Embryonic facial prominence (tissue), 1 donor: ENCODE results near the gene ALG1L2.
"Not testable (repeated sequence)": the region's sequence is repeated elsewhere in the genome, so short reads cannot be mapped to it uniquely, and the experiment has no call there.

ENCODE experiments used
- DNase-seq: peaks from one replicate; pipeline ENCODE4 v3.0.0-alpha.2; 2016; ENCODE audit errors: extremely low spot score

Gene ALG1L2

GRCh38 chr3:130093741-130094391, 12.2 kb downstream of the ALG1L2 start:
- no peak for DNase-seq

GRCh38 chr3:130094491-130094941, 12.9 kb downstream of the ALG1L2 start:
- not testable (repeated sequence) for DNase-seq

GRCh38 chr3:130095858-130096257, 14.2 kb downstream of the ALG1L2 start:
- not testable (repeated sequence) for DNase-seq

GRCh38 chr3:130097096-130097495, 15.5 kb downstream of the ALG1L2 start:
- DNase-seq, result not testable (repeated sequence)

GRCh38 chr3:130097690-130098638, 16.3 kb downstream of the ALG1L2 start:
- not testable (repeated sequence) for DNase-seq

DNA sequence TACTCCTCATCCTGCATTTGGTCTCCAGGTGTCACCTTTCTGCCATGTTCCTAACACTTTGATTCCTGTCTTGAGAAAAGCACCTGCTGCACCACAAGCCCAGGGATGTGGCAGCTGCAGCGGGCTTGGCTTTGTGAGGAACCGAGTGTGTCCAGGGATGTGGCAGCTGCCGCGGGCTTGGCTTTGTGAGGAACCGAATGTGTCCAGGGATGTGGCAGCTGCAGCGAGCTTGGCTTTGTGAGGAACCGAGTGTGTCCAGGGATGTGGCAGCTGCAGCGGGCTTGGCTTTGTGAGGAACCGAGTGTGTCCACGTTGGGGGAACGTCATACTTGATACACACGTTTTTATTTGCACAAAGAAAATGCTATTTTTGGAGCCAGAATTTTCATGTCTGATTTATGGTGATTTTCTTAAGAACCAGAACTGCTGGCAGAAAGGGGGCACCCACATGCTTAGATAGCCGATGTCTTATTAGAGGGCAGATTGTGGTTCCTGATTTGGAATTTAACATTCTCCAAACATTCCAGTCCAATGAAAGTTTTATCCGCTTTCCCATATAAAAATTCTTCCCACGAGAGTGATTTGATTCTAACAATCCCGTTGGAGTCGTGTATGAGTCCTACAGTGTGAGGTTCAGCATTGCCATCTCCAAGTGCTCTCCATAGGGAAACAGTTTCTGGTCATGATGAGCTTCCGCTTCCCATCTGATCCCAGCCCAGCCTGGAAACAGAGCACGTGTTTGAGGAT, 17.2 kb downstream of the ALG1L2 start:
- not testable (repeated sequence) for DNase-seq

DNA sequence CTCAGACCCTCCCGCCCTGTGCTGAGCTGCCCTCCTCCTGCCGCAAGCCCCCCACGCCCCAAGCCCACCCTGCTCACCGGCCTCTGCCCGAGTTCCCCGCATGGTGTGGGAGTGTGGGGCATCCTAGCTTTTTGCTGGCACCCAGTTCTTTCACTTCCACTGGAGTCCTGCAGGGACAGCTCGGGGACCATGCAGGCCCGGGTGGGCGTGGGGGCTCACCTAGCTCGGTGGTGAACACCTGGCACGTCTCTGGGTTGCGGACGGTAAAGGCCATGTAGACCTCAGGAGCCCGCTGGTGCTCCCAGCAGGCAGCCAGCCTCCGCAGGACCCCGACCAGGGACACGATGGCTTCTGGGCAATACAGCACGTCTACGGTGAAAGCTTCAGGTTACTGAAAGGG, 20.9 kb downstream of the ALG1L2 start:
- not testable (repeated sequence) for DNase-seq

GRCh38 chr3:130104191-130104590, 22.6 kb downstream of the ALG1L2 start:
- not testable (repeated sequence) for DNase-seq

- DNase-seq, result not testable (repeated sequence)
These were observed 25.8 kb downstream of the ALG1L2 start for GRCh38 chr3:130107333-130107995.

GRCh38 chr3:130108836-130109585, 27.4 kb downstream of the ALG1L2 start:
- DNase-seq, result not testable (repeated sequence)

DNA sequence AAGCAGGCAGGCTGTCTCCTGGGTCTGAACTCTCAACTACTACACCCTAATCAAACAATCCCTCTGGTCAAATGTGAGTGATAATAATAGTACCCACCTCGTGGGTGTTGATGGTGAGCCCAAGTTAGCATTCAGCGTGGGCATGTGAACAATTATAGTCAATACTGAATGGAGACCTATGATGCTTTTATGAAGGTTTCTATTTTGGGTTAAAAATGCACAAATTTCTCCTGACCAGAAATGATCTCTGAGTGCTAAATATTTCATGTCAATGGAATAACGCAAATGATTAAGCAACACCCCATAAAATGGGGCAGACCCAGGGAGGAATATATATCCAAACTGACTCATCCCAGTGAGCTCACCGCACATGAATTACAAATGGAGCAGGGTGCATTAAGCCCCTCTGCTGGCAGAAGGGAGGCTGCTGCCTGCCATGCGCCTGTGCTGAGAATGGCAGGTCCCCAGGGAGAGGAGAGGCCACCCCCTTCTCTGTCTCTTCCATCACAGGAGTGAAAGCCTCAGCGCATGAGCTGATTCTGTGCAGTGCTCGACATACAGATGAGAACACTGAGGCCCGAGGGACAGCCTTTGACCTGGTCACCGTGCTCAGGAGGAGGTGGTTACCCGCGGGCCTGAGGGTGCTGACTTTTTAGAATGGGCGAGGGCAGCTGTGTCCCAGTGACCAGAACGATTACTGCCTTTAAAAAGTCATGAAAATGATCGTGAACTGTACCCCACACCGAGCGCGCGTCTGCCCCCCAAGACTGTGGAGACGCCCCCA, 28.9 kb downstream of the ALG1L2 start:
- DNase-seq, result not testable (repeated sequence)

GRCh38 chr3:130111185-130111864, 29.7 kb downstream of the ALG1L2 start:
- DNase-seq, result peak; percentile 96

- peak; percentile 77 for DNase-seq
These were observed 30.5 kb downstream of the ALG1L2 start for GRCh38 chr3:130111865-130112747.

DNA sequence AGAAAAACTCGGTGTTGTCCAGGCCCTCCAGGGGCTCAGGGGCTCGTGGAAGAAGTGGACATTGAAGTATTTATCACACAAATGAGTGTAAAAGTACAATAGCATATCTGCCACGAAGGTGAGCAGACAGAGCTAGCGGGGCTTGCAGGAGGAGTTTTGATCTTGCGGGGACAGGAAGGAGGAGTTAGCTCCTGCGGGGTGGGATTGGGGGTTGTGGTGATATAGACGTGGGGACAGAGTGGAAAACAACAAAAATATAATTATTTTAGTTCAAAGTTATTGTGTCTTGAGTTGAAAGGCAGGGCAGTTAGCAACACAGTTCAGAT, 31.1 kb downstream of the ALG1L2 start:
- peak; percentile 9 for DNase-seq

DNA sequence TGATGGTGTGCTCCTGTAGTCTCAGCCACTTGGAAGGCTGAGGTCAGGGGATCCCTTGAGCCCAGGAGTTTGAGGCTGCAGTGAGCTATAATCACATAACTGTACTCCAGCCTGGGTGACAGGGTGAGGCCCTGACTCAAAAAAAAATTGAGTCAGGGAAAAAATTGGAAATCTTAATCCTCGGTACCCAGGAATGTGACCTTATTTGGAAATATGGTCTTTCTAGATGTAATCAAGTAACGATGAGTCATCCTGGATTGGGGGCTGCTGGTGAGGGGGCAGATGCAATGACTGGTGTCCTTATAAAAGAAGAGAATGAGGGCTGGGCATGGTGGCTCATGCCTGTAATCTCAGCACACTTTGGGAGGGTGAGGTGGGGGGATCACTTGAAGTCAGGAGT, 33.8 kb downstream of the ALG1L2 start:
- DNase-seq, result not testable (repeated sequence)

DNA sequence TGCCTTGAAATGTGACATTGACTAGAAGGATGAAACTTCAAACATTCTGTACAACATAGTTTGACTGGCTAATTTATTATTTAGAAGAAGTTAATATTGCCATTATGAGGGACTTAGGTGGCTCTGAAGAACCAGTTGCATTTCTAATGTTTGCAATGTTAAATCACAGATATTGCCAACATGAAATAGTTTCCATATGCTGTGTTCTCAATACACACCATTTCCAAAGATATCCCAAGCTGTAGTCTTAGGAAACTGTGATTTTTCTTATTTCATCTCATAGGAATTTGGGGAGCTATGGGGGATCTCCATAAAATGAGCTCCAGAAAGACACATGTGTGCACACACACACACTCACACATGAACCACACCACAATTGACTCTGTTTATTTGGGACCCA, 36.3 kb downstream of the ALG1L2 start:
- DNase-seq, result no peak

DNA sequence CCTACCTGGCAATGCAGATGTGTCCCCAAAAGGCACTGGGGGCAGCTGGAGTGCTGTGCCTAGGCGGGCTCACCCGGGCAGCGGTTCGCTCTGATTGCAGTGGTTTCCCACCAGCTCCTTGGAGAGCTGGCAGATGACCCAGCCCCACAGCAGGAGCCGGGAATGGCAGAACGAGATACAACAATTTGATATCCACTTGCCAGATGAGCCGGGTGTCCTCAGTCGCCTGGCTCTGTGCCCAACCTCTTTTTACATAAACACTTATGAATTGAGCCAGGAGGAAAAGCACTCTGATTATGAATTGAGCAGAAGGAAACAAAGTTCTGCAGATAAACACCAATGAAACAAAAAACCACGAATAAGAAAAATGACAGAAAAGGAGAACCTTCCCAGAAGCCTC, 38.2 kb downstream of the ALG1L2 start:
- DNase-seq, result not testable (repeated sequence)

DNA sequence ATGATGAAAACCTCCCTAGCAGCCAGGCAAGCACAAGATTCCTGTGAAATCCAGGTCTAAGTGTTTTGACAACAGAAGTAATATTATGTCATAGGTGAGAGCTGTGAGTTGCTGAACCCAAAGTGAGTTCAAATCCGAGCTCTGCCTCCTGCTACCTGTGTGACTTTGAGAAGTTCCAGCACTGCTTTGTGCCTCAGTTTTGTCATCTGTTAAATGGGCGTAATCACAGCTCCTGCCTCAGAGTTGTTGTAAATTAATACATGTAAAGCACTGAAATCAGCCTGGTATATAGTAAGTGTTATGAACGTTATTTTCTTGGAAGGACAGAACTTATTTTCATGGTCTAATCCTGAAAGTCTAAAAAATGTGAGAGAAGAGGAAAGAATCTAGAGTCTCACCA, 38.7 kb downstream of the ALG1L2 start:
- not testable (repeated sequence) for DNase-seq
